ENCODE measurements around the gene CACNA1E. TPM values are rescaled to one million over a fixed set of nuclear protein-coding genes. Genes with fewer than 3 reads are reported as not detected.

The CACNA1E gene
- total RNA-seq, 1 experiment from 2014 or later, result 0.46 TPM

DNA sequence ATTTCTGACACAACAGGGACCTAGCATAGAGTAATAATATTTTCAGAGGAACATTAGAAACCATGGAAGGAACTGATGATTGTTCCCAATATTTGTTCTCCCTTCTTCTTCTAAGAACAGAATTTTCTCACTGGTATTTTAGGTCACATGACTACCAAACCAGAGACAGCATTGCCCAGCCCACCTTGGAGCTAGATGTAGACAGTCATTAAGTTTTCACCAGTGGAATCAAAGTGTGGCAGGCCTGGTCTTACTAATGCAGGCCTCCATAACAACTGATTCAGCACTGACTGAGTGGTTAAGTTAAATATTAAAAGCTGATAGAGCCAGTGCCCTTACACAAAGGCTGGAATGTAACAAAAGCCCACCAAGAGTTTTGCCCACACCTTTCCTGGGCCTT lies 333.8 kb downstream of the CACNA1E start:
- H4K8ac ChIP-seq (replicated peaks; ENCODE audit: insufficient read length, low read depth, low read length), result no peak overlapping the region
- no peaks in the 10 kb centered on the region for H3K27me3 ChIP-seq (ENCODE audit: insufficient read depth, low read length)
- H3K4me2 ChIP-seq (ENCODE audit: insufficient read depth, insufficient read length, low read length), result no peak overlapping the region
- no peak overlapping the region for H2AK5ac ChIP-seq (ENCODE audit: insufficient read length, low read length)
- H2BK120ac ChIP-seq (ENCODE audit: low read depth, low read length, poor library complexity, severe bottlenecking), result no peak overlapping the region
- no peaks in the 10 kb centered on the region for H3K23me2 ChIP-seq (ENCODE audit: insufficient read length, low read depth, low read length, poor library complexity, severe bottlenecking)
- H4K5ac ChIP-seq (ENCODE audit: insufficient read length, low read depth, low read length), result no peak overlapping the region
- no peaks in the 10 kb centered on the region for H3K9me3 ChIP-seq (ENCODE audit: control insufficient read depth, low read depth, low read length)
- H3K4me1 Mint-ChIP-seq, result peaks cover 0 to 11% of the 10 kb centered on the region in 2 experiments; a peak in 2 of 4 replicates
- H3K27ac Mint-ChIP-seq, result no peak overlapping the region
- no peaks in the 10 kb centered on the region for H3K79me2 ChIP-seq (ENCODE audit: insufficient read depth, low read length)
- H3K23ac ChIP-seq (ENCODE audit: insufficient read length, low read depth, low read length), result no peak overlapping the region
- no peak overlapping the region for H2BK15ac ChIP-seq (ENCODE audit: low read depth, low read length)
- H3K4me1 ChIP-seq (ENCODE audit: insufficient read depth, low read length), result no peaks in the 10 kb centered on the region
- no peaks in the 10 kb centered on the region for H3K79me1 ChIP-seq (ENCODE audit: insufficient read depth, low read depth, low read length, poor library complexity, severe bottlenecking)
- no peak overlapping the region for H3K4ac ChIP-seq (ENCODE audit: low read depth, low read length)
- H3K14ac ChIP-seq (ENCODE audit: insufficient read depth, low read length), result no peak overlapping the region
- no peaks in the 10 kb centered on the region for H3K9me3 Mint-ChIP-seq
- no peak overlapping the region for H3K18ac ChIP-seq (ENCODE audit: insufficient read length, low read depth, low read length)
- TF ChIP-seq, protein P1, sequence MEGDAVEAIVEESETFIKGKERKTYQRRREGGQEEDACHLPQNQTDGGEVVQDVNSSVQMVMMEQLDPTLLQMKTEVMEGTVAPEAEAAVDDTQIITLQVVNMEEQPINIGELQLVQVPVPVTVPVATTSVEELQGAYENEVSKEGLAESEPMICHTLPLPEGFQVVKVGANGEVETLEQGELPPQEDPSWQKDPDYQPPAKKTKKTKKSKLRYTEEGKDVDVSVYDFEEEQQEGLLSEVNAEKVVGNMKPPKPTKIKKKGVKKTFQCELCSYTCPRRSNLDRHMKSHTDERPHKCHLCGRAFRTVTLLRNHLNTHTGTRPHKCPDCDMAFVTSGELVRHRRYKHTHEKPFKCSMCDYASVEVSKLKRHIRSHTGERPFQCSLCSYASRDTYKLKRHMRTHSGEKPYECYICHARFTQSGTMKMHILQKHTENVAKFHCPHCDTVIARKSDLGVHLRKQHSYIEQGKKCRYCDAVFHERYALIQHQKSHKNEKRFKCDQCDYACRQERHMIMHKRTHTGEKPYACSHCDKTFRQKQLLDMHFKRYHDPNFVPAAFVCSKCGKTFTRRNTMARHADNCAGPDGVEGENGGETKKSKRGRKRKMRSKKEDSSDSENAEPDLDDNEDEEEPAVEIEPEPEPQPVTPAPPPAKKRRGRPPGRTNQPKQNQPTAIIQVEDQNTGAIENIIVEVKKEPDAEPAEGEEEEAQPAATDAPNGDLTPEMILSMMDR (conservative IDR thresholded peaks at IDR 0.05), result no peak
- no peak overlapping the region for H2BK20ac ChIP-seq (ENCODE audit: low read depth, low read length, poor library complexity, severe bottlenecking)
- peaks cover 3% of the 10 kb centered on the region for H3K27me3 Mint-ChIP-seq (ENCODE audit: low read depth)
- no peak overlapping the region for H3K27ac ChIP-seq (ENCODE audit: insufficient read length, low read depth, low read length)
- DNase-seq, result no peak
- H4K20me1 ChIP-seq (ENCODE audit: control insufficient read depth, insufficient read depth, insufficient read length), result no peaks in the 10 kb centered on the region
- H4K91ac ChIP-seq (ENCODE audit: insufficient read length, low read depth, low read length), result no peak overlapping the region
- no peak overlapping the region for H2BK12ac ChIP-seq (ENCODE audit: insufficient read length, low read depth, low read length)
- no peak overlapping the region for H2BK5ac ChIP-seq (ENCODE audit: insufficient read length, low read length)
- H2AFZ ChIP-seq (ENCODE audit: low read length), result no peak overlapping the region
- no peaks in the 10 kb centered on the region for H3K36me3 Mint-ChIP-seq (ENCODE audit: insufficient read depth in 1 of 3, low read depth in 3 of 3)
- H3K56ac ChIP-seq (ENCODE audit: insufficient read length, low read depth, low read length), result no peak overlapping the region
- no peak overlapping the region for H3K4me3 Mint-ChIP-seq
- H3T11ph ChIP-seq (ENCODE audit: low read length), result no peak overlapping the region
- no peak overlapping the region for H3K9ac ChIP-seq (ENCODE audit: extremely low read depth, insufficient read length, low read length)
